HG03457 (cell line): ENCODE results near the gene ITFG1.
"Not testable (repeated sequence)": the region's sequence is repeated elsewhere in the genome, so short reads cannot be mapped to it uniquely, and the experiment has no call there.

Experiments
- ATAC-seq: cut with Tn5 transposase; IDR thresholded peaks from one replicate; pipeline ENCODE4 v1.9.1; 2021; ENCODE audit warnings: moderate number of reproducible peaks; ENCODE audit not compliant: unreplicated experiment

Gene ITFG1

GRCh38 chr16:47254756-47255155 lies 206.1 kb downstream of the ITFG1 start:
- no peak for ATAC-seq

GRCh38 chr16:47250983-47251382 lies 209.9 kb downstream of the ITFG1 start:
- no peak for ATAC-seq

- no peak for ATAC-seq
Observed at GRCh38 chr16:47247690-47248089, 213.2 kb downstream of the ITFG1 start.

GRCh38 chr16:47244206-47244605 lies 216.7 kb downstream of the ITFG1 start:
- no peak for ATAC-seq

- ATAC-seq, result no peak
Observed at GRCh38 chr16:47241061-47241460, 219.8 kb downstream of the ITFG1 start.

- no peak for ATAC-seq
Observed at GRCh38 chr16:47236716-47237115, 224.1 kb downstream of the ITFG1 start.

- no peak for ATAC-seq
Observed at GRCh38 chr16:47230296-47230695, 230.6 kb downstream of the ITFG1 start.

- no peak for ATAC-seq
Observed at GRCh38 chr16:47229053-47230050, 231.5 kb downstream of the ITFG1 start.

- no peak for ATAC-seq
Observed at GRCh38 chr16:47228241-47228640, 232.6 kb downstream of the ITFG1 start.

- ATAC-seq, result no peak
Observed at GRCh38 chr16:47213761-47214440, 247.0 kb downstream of the ITFG1 start.

- ATAC-seq, result no peak
Observed at GRCh38 chr16:47211218-47211617, 249.6 kb downstream of the ITFG1 start.

GRCh38 chr16:47204736-47205504 lies 255.9 kb downstream of the ITFG1 start:
- no peak for ATAC-seq

- not testable (repeated sequence) for ATAC-seq
Observed at GRCh38 chr16:47203433-47203832, 257.4 kb downstream of the ITFG1 start.

- no peak for ATAC-seq
Observed at GRCh38 chr16:47198180-47198575, 262.7 kb downstream of the ITFG1 start.

- ATAC-seq, result no peak
Observed at GRCh38 chr16:47197536-47198179, 263.2 kb downstream of the ITFG1 start.

GRCh38 chr16:47196457-47196856 lies 264.4 kb downstream of the ITFG1 start:
- ATAC-seq, result no peak

- ATAC-seq, result no peak
Observed at GRCh38 chr16:47182318-47182717, 278.5 kb downstream of the ITFG1 start.

GRCh38 chr16:47181066-47181465 lies 279.8 kb downstream of the ITFG1 start:
- not testable (repeated sequence) for ATAC-seq

GRCh38 chr16:47180073-47180472 lies 280.8 kb downstream of the ITFG1 start:
- ATAC-seq, result no peak

- ATAC-seq, result no peak
Observed at GRCh38 chr16:47175152-47175551, 285.7 kb downstream of the ITFG1 start.
